Stomach (tissue), 9 donors: Measurements from ENCODE around the gene SND1. TPM values are rescaled to one million over a fixed set of nuclear protein-coding genes. Genes with fewer than 3 reads are reported as not detected.

ENCODE experiments used
- DNase-seq, 2 donors: peaks; one replicate each; pipeline versions ENCODE4 v3.0.0 to v3.0.0-alpha.2; 2013 to 2019
- H3K27ac ChIP-seq, 5 donors: fragments of 200-600 bp in 4 of 5; sonication (generic) in 4 of 5; one replicate each; pipeline ENCODE4 v1.5.1; 2013 to 2019; ENCODE audit warnings: mild to moderate bottlenecking in 1 of 5, moderate library complexity in 1 of 5
- H3K27me3 ChIP-seq, 3 donors: fragments of 200-600 bp; sonication (generic); one replicate each; pipeline ENCODE4 v1.5.1; 2017 to 2019; ENCODE audit warnings: mixed run types in 1 of 3
- H3K36me3 ChIP-seq, 4 donors: fragments of 200-600 bp; sonication (generic); 1 replicate in 3 of 4; 2 replicates in 1 of 4; pipeline ENCODE4 v1.5.1; 2016 to 2019
- H3K4me1 ChIP-seq, 4 donors: fragments of 200-600 bp; sonication (generic); one replicate each; pipeline ENCODE4 v1.5.1; 2016 to 2019
- H3K4me3 ChIP-seq, 4 donors: fragments of 200-600 bp; sonication (generic) in 3 of 4; one replicate each; pipeline ENCODE4 v1.5.1; 2016 to 2019; ENCODE audit warnings: mild to moderate bottlenecking in 1 of 4
- H3K9me3 ChIP-seq, 4 donors: fragments of 200-600 bp; sonication (generic); one replicate each; pipeline ENCODE4 v1.5.1; 2016 to 2019
- EP300 ChIP-seq: sonication (generic); formaldehyde crosslinking; IDR thresholded peaks from one replicate; pipeline ENCODE4 v1.6.1; 2017; ENCODE audit warnings: antibody characterized with exemption
- POLR2A ChIP-seq, 4 donors: fragments of 450-650 bp; IDR thresholded peaks; one replicate each; pipeline ENCODE4 v1.6.1; 2016; ENCODE audit warnings: antibody characterized with exemption in 4 of 4, control low read depth in 2 of 4, mild to moderate bottlenecking in 1 of 4, moderate library complexity in 1 of 4
- POLR2AphosphoS5 ChIP-seq, 3 donors: sonication (generic); formaldehyde crosslinking; IDR thresholded peaks; one replicate each; pipeline ENCODE4 v1.6.1; 2016; ENCODE audit warnings: antibody characterized with exemption in 3 of 3
- WGBS, 5 donors: extraction: QIAGEN DNeasy Blood & Tissue Kit in 3 of 5; methylation state at CpG; one replicate each; pipeline versions ENCODE4 v1.1.5 to v1.1.7; 2013 to 2018; 5-methylcytosine and 5-hydroxymethylcytosine counted together
- intact Hi-C: fragments of 100-400 bp; cut with DNase I; formaldehyde crosslinking; loops from one replicate; pipeline ENCODE4 v1.15.1; 2023; ENCODE audit warnings: low total_unique reads
- polyA plus RNA-seq, 3 donors: library from polyadenylated mRNA; stranded (reverse); fragments of 200-250 nt; gene quantifications; one replicate each; pipeline ENCODE4 v1.2.3, GENCODE V29; 2013
- total RNA-seq, 5 donors: library from RNA; depleted of rRNA; stranded (reverse); fragments of >200 nt; gene quantifications; one replicate each; pipeline versions ENCODE4 v1.1.0 to v1.2.3, GENCODE V29; 2014 to 2016
- TF ChIP-seq, protein P1 (sequence below), 7 experiments: fragments of 450-650 bp in 4 of 7; fragments of 200-600 bp in 3 of 7; sonication (generic) in 3 of 7; IDR thresholded peaks; one replicate each; pipeline ENCODE4 v1.5.1; 2016 to 2019; ENCODE audit warnings: antibody characterized with exemption in 7 of 7, control low read depth in 2 of 7, mild to moderate bottlenecking in 1 of 7
- donor health status: healthy with polysubstance abuse.
- donor health status: Bipolar disorder and iron deficiency.
- donor health status: healthy.

SND1 gene
- total and polyA plus RNA-seq, 8 donors: 63.3 to 799 (median 126) TPM

DNA sequence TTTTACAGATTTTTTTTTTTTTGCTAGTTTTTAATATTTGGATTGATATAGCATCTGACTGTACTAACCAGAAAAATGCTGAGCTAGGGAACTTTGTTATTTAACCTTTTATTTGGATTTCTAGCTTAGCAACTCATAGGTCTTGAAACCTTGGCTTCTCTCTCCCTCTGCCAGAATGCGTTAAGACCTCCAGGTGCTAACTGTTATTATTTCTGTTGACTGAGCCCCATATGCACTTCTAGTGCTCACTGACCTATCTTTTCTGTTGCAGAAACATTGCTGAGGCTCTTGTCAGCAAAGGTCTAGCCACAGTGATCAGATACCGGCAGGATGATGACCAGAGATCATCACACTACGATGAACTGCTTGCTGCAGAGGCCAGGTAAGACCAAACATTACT lies 235.6 kb downstream of the SND1 start:
- Histone ChIP-seq H3K27me3 (no peaks in the 10 kb centered on the region), H3K4me1 (peaks cover 22 to 64% (median 45%) of the 10 kb centered on the region in 4 donors), H3K27ac (no peak overlapping the region), H3K4me3 (no peak overlapping the region), H3K9me3 (no peaks in the 10 kb centered on the region), H3K36me3 (peaks cover 9 to 27% (median 20%) of the 10 kb centered on the region in 4 donors)
- no peak for DNase-seq
- intact Hi-C loops: no loop called here
- TF ChIP-seq EP300 (no peak), POLR2AphosphoS5 (IDR thresholded peaks at IDR 0.05) (no peak), POLR2A (IDR thresholded peaks at IDR 0.05) (no peak)
- TF ChIP-seq, protein P1, sequence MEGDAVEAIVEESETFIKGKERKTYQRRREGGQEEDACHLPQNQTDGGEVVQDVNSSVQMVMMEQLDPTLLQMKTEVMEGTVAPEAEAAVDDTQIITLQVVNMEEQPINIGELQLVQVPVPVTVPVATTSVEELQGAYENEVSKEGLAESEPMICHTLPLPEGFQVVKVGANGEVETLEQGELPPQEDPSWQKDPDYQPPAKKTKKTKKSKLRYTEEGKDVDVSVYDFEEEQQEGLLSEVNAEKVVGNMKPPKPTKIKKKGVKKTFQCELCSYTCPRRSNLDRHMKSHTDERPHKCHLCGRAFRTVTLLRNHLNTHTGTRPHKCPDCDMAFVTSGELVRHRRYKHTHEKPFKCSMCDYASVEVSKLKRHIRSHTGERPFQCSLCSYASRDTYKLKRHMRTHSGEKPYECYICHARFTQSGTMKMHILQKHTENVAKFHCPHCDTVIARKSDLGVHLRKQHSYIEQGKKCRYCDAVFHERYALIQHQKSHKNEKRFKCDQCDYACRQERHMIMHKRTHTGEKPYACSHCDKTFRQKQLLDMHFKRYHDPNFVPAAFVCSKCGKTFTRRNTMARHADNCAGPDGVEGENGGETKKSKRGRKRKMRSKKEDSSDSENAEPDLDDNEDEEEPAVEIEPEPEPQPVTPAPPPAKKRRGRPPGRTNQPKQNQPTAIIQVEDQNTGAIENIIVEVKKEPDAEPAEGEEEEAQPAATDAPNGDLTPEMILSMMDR (IDR thresholded peaks at IDR 0.05): no peak
- 82 to 92% (median 84%) methylated on average over 3 of the region's 3 CpGs for WGBS, 5 donors

- Histone ChIP-seq H3K9me3 (no peaks in the 10 kb centered on the region), H3K36me3 (peaks cover 9 to 27% (median 21%) of the 10 kb centered on the region in 4 donors), H3K27ac (no peak overlapping the region), H3K4me3 (no peak overlapping the region), H3K4me1 (peaks cover 22 to 64% (median 45%) of the 10 kb centered on the region in 4 donors), H3K27me3 (no peaks in the 10 kb centered on the region)
- TF ChIP-seq POLR2AphosphoS5 (IDR thresholded peaks at IDR 0.05): no peak
- TF ChIP-seq POLR2A (IDR thresholded peaks at IDR 0.05): no peak
- TF ChIP-seq, protein P1 (IDR thresholded peaks at IDR 0.05): no peak
- TF ChIP-seq EP300: no peak
- intact Hi-C loops: no loop called here
- DNase-seq: no peak
- 25 to 64% (median 51%) methylated on average over 1 of the region's 1 CpG for WGBS, 5 donors
Measured at GRCh38 chr7:127888411-127888810, 236.4 kb downstream of the SND1 start.

DNA sequence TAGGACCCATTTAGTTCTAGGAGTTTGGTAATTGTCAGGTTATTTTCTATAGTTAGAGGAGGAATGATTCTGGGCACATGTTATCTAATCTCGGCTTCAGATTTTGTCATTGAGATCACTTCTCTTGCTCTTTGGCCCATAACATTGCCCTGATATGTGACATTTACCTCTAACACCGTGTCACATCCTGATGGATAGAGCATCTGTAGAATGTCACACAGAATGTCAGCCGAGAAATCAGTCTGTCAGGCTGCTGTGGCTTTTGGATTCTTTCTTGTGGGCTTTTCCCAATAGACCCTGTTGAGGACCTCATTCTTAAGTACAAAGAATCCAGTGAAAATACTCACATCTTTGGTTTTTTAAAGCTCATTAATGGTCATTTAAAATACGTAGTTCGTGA lies 236.8 kb downstream of the SND1 start:
- H3K27ac ChIP-seq: no peak overlapping the region
- intact Hi-C loops: no loop called here
- no peak for TF ChIP-seq POLR2AphosphoS5 (IDR thresholded peaks at IDR 0.05)
- TF ChIP-seq POLR2A (IDR thresholded peaks at IDR 0.05): no peak
- TF ChIP-seq, protein P1 (IDR thresholded peaks at IDR 0.05): no peak
- no peak for DNase-seq
- 90 to 95% (median 91%) methylated on average over 5 of the region's 5 CpGs for WGBS, 5 donors
- peaks cover 22 to 64% (median 43%) of the 10 kb centered on the region in 4 donors for H3K4me1 ChIP-seq
- no peak overlapping the region for H3K4me3 ChIP-seq
- H3K36me3 ChIP-seq: peaks cover 9 to 27% (median 21%) of the 10 kb centered on the region in 4 donors
- no peaks in the 10 kb centered on the region for H3K27me3 ChIP-seq
- no peaks in the 10 kb centered on the region for H3K9me3 ChIP-seq

DNA sequence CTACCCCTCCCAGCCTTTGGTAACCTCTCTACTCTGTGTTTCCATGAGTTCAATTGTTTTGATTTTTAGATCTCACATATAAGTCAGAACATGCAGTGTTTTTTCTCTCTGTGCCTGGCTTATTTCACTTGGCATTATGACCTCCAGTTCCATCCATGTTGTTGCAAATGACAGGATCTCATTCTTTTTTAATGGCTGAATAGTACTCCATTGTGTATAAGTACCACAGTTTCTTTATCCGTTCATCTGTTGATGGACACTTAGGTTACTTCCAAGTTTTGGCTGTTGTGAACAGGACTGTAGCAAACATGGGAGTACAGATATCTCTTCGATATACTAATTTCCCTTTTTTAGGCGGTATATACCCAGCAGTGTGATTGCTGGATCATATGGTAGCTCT lies 237.7 kb downstream of the SND1 start:
- Histone ChIP-seq H3K27ac (no peak overlapping the region), H3K4me3 (no peak overlapping the region), H3K27me3 (no peaks in the 10 kb centered on the region), H3K4me1 (peaks cover 16 to 57% (median 35%) of the 10 kb centered on the region in 4 donors), H3K36me3 (peaks cover 9 to 27% (median 21%) of the 10 kb centered on the region in 4 donors), H3K9me3 (no peaks in the 10 kb centered on the region)
- DNase-seq: no peak
- 91 to 99% (median 95%) methylated on average over 3 of the region's 3 CpGs for WGBS, 5 donors
- TF ChIP-seq, protein P1 (IDR thresholded peaks at IDR 0.05): no peak
- no peak for TF ChIP-seq POLR2A (IDR thresholded peaks at IDR 0.05)
- TF ChIP-seq POLR2AphosphoS5 (IDR thresholded peaks at IDR 0.05): no peak
- TF ChIP-seq EP300: no peak
- intact Hi-C loops: no loop called here
